ENCODE data around the gene LIF.
A peak's percentile ranks its signal among the peaks of the same experiment; 100 is the strongest.

Gene LIF

DNA sequence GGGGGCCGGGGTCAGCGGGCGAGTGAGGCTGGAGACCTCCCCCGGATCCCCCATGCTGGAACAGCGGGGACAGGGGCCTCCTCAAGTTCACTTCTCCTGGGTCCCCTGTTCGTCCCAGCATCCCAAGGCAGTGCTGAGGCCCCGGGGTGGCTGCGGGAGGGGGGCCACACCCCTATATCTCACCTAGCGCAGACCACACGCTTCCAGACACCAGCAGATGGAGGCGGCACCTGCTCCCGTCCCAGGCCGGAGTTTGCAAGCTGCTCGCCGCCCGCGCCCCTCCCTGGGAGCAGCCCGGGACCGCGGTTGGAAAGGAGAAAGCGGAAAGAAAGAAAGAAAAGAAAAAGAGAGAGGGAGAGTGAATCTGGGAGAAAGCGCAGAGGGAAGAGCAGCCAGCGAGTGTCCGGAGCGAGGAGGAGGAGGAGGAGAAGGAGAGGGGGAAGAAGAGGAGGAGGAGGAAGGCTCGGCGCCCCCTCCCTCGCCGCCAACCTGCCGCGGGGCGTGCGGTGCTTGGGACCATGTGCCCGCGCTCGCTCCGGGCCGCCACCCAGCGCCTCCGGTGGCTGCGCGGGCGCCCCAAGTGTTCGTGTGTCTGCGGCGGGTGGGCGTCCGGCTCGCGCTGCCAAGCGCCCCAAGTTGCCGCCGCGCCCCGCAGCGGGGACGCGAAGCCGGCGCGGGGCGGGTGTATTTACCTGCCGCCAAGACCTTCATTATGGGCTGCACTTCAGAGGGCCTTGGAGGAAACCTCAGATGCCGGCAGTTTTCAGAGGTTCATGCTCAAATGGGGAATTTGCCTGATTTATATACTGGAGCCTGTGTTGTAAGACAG lies at the start of gene LIF:
Gene LIF (minus strand): TSS at position 775 of the 829 bp plus-strand sequence. CDS start 64 bp downstream, at position 711.
- TF ChIP-seq, protein P1, sequence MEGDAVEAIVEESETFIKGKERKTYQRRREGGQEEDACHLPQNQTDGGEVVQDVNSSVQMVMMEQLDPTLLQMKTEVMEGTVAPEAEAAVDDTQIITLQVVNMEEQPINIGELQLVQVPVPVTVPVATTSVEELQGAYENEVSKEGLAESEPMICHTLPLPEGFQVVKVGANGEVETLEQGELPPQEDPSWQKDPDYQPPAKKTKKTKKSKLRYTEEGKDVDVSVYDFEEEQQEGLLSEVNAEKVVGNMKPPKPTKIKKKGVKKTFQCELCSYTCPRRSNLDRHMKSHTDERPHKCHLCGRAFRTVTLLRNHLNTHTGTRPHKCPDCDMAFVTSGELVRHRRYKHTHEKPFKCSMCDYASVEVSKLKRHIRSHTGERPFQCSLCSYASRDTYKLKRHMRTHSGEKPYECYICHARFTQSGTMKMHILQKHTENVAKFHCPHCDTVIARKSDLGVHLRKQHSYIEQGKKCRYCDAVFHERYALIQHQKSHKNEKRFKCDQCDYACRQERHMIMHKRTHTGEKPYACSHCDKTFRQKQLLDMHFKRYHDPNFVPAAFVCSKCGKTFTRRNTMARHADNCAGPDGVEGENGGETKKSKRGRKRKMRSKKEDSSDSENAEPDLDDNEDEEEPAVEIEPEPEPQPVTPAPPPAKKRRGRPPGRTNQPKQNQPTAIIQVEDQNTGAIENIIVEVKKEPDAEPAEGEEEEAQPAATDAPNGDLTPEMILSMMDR (conservative IDR thresholded peaks at IDR 0.05; ENCODE audit: control insufficient read depth, insufficient read depth, low read depth, low read length) = no peak
- peak within 1 kb of the TSS; percentile 53 for H3K4me3 ChIP-seq (ENCODE audit: control insufficient read depth, low read depth, low read length)
- DNase-seq (ENCODE audit: low read depth) = peak; percentile 56

DNA sequence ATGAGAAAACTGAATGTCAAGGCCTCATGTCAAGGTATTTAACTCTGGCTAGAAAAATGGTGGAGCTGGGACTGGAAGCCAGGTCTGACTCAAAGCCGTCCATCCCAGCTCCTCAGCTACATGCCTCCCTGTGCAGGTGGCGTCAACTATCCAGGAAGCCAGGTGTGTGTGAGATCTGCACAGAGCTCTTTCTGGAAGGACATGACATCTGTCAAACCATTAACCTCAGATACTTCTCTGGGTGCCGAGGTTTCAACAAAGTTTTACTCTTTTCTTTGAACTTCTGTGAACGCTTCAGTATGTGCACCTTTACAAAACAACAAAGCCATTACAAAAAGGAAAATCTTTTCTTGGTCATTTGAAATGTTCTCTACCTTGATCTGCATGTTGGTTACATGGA lies 49.8 kb upstream of the LIF start:
- H3K4me3 ChIP-seq (ENCODE audit: control insufficient read depth, low read depth, low read length) = no peak overlapping the region
- TF ChIP-seq, protein P1 (conservative IDR thresholded peaks at IDR 0.05; ENCODE audit: control insufficient read depth, insufficient read depth, low read depth, low read length) = no peak
- no peak for DNase-seq (ENCODE audit: low read depth)

DNA sequence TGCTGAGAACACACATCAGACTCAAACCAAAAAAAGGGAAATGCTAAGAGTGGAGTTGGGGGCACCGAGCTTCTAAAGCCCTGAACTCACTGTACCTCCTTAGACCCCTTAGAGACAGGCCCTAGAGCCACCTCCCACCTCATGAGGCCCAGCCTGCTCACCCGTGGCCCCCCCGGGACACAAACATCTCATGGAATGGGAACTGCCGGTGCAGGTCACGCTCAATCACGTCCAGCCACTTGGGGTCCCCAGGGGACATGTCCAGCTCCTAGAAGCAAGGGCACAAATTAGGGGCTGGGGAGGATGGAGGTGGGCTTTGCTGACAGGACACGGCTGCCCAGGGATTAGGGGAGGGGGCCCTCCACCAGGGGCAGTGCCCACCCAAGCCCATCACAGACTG lies 49.0 kb upstream of the LIF start:
- TF ChIP-seq, protein P1 (conservative IDR thresholded peaks at IDR 0.05; ENCODE audit: control insufficient read depth, insufficient read depth, low read depth, low read length) = no peak
- no peak overlapping the region for H3K4me3 ChIP-seq (ENCODE audit: control insufficient read depth, low read depth, low read length)
- DNase-seq (ENCODE audit: low read depth) = no peak

DNA sequence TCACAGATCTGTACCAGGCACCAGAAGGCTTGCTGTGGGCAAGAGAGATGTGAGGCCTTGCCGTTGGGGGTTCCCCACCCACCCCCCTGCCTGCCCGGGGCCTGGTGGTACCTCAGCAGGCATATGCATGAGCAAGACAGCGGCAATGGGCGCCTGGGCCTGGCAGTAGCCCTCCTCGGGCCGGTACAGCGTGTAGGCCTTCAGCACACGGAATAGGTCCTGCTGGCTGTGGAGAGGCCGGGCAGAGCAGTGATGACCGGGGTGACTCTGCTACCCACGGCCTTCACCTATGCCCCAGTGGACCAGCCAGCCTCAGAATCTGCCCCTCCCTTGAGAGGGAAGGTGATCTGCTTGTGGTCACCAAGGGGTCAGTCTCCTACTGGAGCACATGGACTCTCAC lies 48.3 kb upstream of the LIF start:
- no peak for DNase-seq (ENCODE audit: low read depth)
- no peak overlapping the region for H3K4me3 ChIP-seq (ENCODE audit: control insufficient read depth, low read depth, low read length)
- TF ChIP-seq, protein P1 (conservative IDR thresholded peaks at IDR 0.05; ENCODE audit: control insufficient read depth, insufficient read depth, low read depth, low read length) = no peak

DNA sequence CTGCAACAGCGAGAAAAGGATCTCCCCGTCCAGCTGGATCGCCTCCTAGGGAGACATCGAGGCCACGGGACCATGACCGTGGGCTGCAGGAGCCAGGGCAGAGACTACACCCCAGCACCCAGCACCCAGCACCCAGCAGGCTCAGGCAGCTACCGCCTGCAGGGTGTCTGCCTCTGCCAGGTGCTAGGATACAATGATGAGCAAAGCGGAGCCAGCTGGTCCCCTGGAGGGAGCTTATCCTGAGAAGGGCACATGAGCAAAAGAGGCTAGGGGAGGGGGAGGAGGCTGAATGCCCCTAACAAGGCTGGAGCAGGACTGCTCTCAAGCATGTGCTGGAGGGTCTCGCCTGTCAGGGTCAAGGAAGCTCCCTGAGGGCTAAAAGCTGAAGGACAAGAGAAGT lies 47.5 kb upstream of the LIF start:
- no peak for DNase-seq (ENCODE audit: low read depth)
- TF ChIP-seq, protein P1 (conservative IDR thresholded peaks at IDR 0.05; ENCODE audit: control insufficient read depth, insufficient read depth, low read depth, low read length) = no peak
- no peak overlapping the region for H3K4me3 ChIP-seq (ENCODE audit: control insufficient read depth, low read depth, low read length)

DNA sequence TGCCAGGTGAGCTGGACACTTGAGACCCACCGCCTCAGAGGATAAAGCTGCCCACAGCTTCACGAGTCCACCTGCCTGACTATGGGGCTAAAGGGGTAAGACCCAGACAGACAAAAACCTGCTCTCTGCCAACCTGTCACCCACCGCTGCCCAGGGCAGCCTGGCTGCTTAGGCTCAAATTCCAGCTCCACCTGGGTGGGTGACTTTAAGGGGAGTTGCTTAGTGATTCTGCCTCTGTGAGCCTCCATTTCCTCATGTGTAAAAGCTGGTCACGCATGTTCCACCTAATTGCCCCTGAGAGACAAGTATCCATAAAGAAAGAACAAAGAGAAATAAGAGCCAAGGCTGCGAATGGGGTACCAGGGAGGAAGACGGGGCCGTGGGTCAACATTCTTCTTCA lies 46.5 kb upstream of the LIF start:
- no peak overlapping the region for H3K4me3 ChIP-seq (ENCODE audit: control insufficient read depth, low read depth, low read length)
- no peak for DNase-seq (ENCODE audit: low read depth)
- TF ChIP-seq, protein P1 (conservative IDR thresholded peaks at IDR 0.05; ENCODE audit: control insufficient read depth, insufficient read depth, low read depth, low read length) = no peak

Data from fibroblast of mammary gland (primary cell).